ENCODE data around the gene AP4B1.

- TF ChIP-seq, protein P1, sequence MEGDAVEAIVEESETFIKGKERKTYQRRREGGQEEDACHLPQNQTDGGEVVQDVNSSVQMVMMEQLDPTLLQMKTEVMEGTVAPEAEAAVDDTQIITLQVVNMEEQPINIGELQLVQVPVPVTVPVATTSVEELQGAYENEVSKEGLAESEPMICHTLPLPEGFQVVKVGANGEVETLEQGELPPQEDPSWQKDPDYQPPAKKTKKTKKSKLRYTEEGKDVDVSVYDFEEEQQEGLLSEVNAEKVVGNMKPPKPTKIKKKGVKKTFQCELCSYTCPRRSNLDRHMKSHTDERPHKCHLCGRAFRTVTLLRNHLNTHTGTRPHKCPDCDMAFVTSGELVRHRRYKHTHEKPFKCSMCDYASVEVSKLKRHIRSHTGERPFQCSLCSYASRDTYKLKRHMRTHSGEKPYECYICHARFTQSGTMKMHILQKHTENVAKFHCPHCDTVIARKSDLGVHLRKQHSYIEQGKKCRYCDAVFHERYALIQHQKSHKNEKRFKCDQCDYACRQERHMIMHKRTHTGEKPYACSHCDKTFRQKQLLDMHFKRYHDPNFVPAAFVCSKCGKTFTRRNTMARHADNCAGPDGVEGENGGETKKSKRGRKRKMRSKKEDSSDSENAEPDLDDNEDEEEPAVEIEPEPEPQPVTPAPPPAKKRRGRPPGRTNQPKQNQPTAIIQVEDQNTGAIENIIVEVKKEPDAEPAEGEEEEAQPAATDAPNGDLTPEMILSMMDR (IDR thresholded peaks at IDR 0.05): no peak
- no peak for TF ChIP-seq EZH2 (IDR thresholded peaks at IDR 0.05; ENCODE audit: borderline replicate concordance, insufficient read depth, low read depth, low read length, poor library complexity, severe bottlenecking)
Observed at GRCh38 chr1:113887402-113888175, 17.0 kb downstream of the AP4B1 start, which contains the start of gene BCL2L15.
